Astrocyte of the spinal cord (primary cell): ENCODE results near the gene GPR82.

Experiments used
- DNase-seq: peaks from one replicate; pipeline ENCODE4 v3.0.0; 2011; ENCODE audit warnings: low read depth, low spot score
- H3K4me3 ChIP-seq: 2 replicates; pipeline ENCODE4 v1.5.1; 2011; ENCODE audit warnings: low read depth, mild to moderate bottlenecking, low read length, moderate library complexity
- CTCF ChIP-seq: IDR thresholded peaks from 2 replicates; pipeline ENCODE4 v1.5.1; 2012; ENCODE audit warnings: low read depth, mild to moderate bottlenecking, low read length, inconsistent platforms
- in situ Hi-C: cut with HindIII; loops from 2 replicates; pipeline ENCODE4 v1.10.0; 2017; ENCODE audit warnings: low sequenced_read_pairs

The GPR82 gene

GRCh38 chrX:41750716-41751115 is 26.7 kb downstream of the GPR82 start:
- in situ Hi-C loops, result no loop called here
- no peak overlapping the region for H3K4me3 ChIP-seq
- TF ChIP-seq CTCF, result no peak
- DNase-seq, result no peak

GRCh38 chrX:41758401-41758800 is 34.4 kb downstream of the GPR82 start:
- in situ Hi-C loops, result no loop called here

GRCh38 chrX:41759817-41760216 is 35.8 kb downstream of the GPR82 start:
- DNase-seq, result peak; percentile 32
- no peak overlapping the region for H3K4me3 ChIP-seq
- TF ChIP-seq CTCF, result peak; percentile 61
- in situ Hi-C loops, result no loop called here

More at GRCh38 chrX:41758401-41758800, 34.4 kb downstream of the GPR82 start:
- no peak for DNase-seq
- H3K4me3 ChIP-seq, result no peak overlapping the region
- TF ChIP-seq CTCF, result no peak

- TF ChIP-seq CTCF, result no peak
- in situ Hi-C loops, result no loop called here
- H3K4me3 ChIP-seq, result no peak overlapping the region
- no peak for DNase-seq
Measured at GRCh38 chrX:41761169-41761568, 37.2 kb downstream of the GPR82 start.

GRCh38 chrX:41761702-41762101 is 37.7 kb downstream of the GPR82 start:
- H3K4me3 ChIP-seq, result no peak overlapping the region
- in situ Hi-C loops, result no loop called here
- TF ChIP-seq CTCF, result no peak
- no peak for DNase-seq

- no peak for TF ChIP-seq CTCF
- peak; percentile 64 for DNase-seq
- no peak overlapping the region for H3K4me3 ChIP-seq
- in situ Hi-C loops, result no loop called here
Measured at GRCh38 chrX:41779030-41779564, 55.1 kb downstream of the GPR82 start.
